ENCODE results near the gene DCPS.
"Not testable (repeated sequence)": the region's sequence is repeated elsewhere in the genome, so short reads cannot be mapped to it uniquely, and the experiment has no call there.

DCPS gene

GRCh38 chr11:126303623-126304456 lies at the start of gene DCPS:
Gene DCPS (plus strand): TSS chr11:126304060. CDS start chr11:126304081, 21 bp downstream.
- peak; percentile 98 for DNase-seq

GRCh38 chr11:126254819-126255218 lies 49.0 kb upstream of the DCPS start:
- DNase-seq: no peak

- not testable (repeated sequence) for DNase-seq
Observed at GRCh38 chr11:126255507-126255906, 48.4 kb upstream of the DCPS start.

GRCh38 chr11:126256216-126256615 lies 47.6 kb upstream of the DCPS start:
- DNase-seq: no peak

GRCh38 chr11:126257144-126257543 lies 46.7 kb upstream of the DCPS start:
- no peak for DNase-seq

- no peak for DNase-seq
Observed at GRCh38 chr11:126257764-126258163, 46.1 kb upstream of the DCPS start.

GRCh38 chr11:126262216-126262615 lies 41.6 kb upstream of the DCPS start:
- no peak for DNase-seq

- no peak for DNase-seq
Observed at GRCh38 chr11:126263489-126263888, 40.4 kb upstream of the DCPS start.

GRCh38 chr11:126265811-126266210 lies 38.0 kb upstream of the DCPS start:
- no peak for DNase-seq

- no peak for DNase-seq
Observed at GRCh38 chr11:126267650-126268049, 36.2 kb upstream of the DCPS start.

- DNase-seq: peak; percentile 67
Observed at GRCh38 chr11:126268361-126268707, 35.5 kb upstream of the DCPS start.

GRCh38 chr11:126268708-126269579 lies 34.9 kb upstream of the DCPS start, which contains the start of the genes FOXRED1 and SRPRA:
Gene FOXRED1 (plus strand): TSS chr11:126269154. CDS start chr11:126269207, 53 bp downstream.
Gene SRPRA (minus strand): TSS chr11:126268895. CDS start chr11:126268804, 91 bp downstream.
- peak; percentile 100 for DNase-seq

GRCh38 chr11:126277322-126277721 lies 26.5 kb upstream of the DCPS start:
- no peak for DNase-seq

GRCh38 chr11:126277780-126278179 lies 26.1 kb upstream of the DCPS start:
- DNase-seq: no peak

- no peak for DNase-seq
Observed at GRCh38 chr11:126279191-126279590, 24.7 kb upstream of the DCPS start.

GRCh38 chr11:126280595-126280994 lies 23.3 kb upstream of the DCPS start:
- no peak for DNase-seq

GRCh38 chr11:126281245-126281644 lies 22.6 kb upstream of the DCPS start:
- DNase-seq: no peak

- DNase-seq: no peak
Observed at GRCh38 chr11:126281666-126282175, 22.1 kb upstream of the DCPS start.

GRCh38 chr11:126282361-126282735 lies 21.5 kb upstream of the DCPS start:
- peak; percentile 56 for DNase-seq

- DNase-seq: peak; percentile 65
Observed at GRCh38 chr11:126282736-126283591, 20.9 kb upstream of the DCPS start, which contains the start of gene TIRAP. Gene TIRAP (plus strand): TSS chr11:126283093. CDS start chr11:126290895, 7,802 bp downstream.

- DNase-seq: peak; percentile 28
Observed at GRCh38 chr11:126284829-126285228, 19.0 kb upstream of the DCPS start.

GRCh38 chr11:126288237-126288636 lies 15.6 kb upstream of the DCPS start:
- no peak for DNase-seq

Measured in NCI-H1092 treated with DMSO at 0.1 percent for 48 hours (cell line).